HG02759 (cell line): ENCODE measurements around the gene POLA1.
"Not testable (repeated sequence)": the region's sequence is repeated elsewhere in the genome, so short reads cannot be mapped to it uniquely, and the experiment has no call there.

ENCODE experiments used
- ATAC-seq: cut with Tn5 transposase; IDR thresholded peaks from one replicate; pipeline ENCODE4 v1.9.1; 2021; ENCODE audit warnings: mild to moderate bottlenecking, moderate library complexity; ENCODE audit not compliant: unreplicated experiment

The POLA1 gene

DNA sequence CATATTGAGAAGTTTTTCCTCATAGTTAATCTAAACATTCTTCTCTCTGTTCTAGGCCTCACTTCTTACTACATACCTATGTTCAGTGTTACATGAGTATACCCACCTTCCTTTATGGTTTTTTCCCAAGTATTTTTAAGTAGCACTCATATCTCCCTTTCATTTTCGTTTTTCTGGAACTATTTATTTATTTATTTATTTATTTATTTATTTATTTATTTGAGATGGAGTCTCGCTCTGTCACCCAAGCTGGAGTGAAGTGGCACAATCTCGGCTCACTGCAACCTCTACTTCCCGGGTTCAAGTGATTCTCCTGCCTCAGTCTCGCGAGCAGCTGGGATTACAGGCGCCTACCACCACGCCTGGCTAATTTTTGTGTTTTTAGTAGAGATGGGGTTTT, 170.1 kb downstream of the POLA1 start:
- ATAC-seq, result not testable (repeated sequence)

DNA sequence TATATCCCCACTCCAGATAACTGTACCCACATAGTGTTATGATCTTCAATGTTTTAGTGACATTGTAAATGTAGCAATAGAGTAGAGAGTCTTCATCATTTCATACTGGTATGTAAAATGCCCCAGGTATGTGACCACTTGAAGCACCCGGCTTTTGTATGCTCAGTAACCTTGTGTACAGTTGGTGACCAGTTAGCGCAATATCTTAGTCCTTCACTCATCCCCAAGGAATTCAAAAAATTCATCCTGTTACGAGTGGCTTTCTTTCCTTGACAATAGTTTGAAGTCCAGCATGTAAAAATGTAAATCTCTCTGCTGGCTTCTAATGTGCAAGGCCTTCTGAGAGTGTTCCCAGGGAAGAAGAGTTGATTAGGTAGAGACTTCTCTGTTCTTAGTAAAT, 176.4 kb downstream of the POLA1 start:
- ATAC-seq, result no peak

DNA sequence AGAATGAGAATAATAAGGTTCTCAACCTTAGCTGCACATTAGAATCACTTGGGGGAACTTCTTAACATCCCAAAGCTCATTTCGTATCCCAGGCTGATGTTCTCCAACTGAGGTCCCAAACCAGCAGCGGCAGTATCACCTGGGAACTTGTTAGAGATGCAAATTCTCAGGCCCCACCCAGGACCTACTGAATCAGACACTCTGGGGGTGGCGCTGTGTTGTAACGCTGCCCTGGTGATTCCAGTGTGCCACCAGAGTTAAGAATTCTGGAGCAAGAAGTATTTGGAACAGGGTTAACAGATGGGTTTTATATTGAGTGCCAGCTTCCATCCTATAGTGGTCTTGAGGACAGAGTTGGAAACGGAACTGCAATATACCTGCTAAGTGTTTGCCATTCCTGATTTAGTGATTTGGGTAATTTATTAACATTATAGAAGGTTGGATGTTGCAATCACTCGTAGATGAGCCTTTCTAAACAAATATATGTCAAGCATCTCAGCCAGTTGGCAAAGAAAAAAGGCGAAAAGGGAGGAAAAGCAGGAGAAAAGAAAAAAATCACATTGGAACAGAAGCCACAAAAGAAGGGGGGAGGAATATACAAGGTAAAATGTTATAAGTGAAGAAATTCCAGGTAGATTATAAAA, 181.0 kb downstream of the POLA1 start:
- no peak for ATAC-seq

DNA sequence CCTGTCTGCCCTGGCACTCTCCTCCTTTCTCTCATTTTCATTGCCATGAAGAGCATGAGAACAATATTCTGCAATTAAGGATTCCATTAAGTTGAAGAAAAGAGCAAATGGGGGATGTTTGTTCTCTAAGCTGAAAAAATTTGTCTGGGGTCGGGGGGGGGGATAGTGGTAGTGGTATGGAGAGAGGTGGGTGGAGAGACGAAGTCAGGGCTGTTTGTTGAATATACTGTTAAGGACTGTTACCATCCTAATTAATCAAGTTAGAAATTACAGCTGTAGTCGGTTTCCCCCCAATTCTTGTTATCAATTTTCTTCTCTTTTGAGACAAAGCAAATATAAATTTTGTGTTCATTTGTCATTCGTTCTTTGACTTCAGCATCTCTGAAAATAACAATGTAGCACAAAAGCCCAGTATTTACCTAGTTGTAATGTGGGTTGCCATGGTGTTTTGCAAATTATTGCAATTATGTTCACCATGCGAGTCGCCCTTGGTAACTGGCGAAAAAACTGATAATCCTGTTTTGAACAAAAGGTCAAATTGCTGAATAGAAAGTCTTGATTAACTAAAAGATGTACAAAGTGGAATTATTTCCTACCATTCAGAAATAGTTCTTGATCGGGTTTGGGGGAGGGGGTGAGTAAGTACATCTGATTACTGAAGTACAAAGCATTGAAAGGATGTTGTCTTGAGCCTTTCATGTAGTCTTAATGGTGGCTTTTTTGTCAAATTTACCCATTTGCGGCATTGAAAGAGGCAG, 183.0 kb downstream of the POLA1 start:
- no peak for ATAC-seq

DNA sequence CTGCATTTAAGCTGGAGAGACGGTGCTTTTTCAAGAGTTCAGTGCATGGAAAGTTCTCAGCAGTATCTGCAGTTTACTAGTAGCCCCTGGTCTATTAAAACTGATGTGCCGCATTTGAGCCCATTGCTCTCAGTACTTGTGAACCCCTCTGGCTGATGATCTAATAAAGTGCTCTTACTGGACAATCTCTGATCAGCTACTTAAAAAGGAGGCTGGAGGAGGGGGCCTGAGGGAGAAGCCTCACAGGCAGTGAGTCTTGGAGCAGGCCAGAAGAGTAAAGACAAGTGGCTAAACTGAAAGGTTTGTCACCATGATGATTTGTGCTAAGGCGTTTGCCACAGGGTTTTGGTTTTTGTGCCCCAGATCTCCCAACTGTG, 183.6 kb downstream of the POLA1 start:
- no peak for ATAC-seq

DNA sequence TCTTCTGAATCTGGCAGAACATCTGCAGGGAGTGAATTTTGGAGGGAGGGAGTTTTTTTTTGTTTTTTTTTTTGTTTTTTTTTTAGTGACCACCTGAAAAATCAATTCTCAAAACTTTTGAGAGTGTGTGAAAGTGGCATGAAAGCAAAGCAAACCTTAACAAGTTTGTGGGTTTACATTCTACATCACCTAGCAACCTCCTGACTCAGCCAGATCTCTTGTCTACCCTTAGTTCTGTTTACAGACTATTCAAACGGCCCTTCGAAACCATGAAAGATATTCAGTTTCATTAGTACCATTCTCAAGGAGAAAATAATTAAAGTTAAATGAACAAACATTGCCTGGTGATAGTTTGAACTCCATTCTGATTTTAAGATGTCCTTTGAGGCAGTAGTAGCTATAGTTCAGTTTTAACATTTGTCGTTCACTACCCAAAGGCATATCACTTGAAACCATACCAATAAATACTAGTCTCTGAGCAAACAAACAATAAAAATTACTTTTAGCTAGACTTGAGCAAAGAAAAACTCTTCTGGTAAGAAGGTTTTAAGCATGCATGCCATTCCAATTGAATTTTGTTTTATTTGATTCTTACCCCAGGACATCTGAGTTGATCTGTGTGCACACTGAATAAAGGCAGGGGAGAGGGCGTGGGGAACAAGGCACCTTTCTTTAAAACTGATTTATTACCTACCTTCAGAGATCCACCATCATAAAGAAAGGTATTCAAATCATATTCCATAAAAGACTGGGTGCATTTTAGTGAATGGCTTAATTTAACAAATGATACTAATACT, 184.3 kb downstream of the POLA1 start:
- ATAC-seq, result no peak

DNA sequence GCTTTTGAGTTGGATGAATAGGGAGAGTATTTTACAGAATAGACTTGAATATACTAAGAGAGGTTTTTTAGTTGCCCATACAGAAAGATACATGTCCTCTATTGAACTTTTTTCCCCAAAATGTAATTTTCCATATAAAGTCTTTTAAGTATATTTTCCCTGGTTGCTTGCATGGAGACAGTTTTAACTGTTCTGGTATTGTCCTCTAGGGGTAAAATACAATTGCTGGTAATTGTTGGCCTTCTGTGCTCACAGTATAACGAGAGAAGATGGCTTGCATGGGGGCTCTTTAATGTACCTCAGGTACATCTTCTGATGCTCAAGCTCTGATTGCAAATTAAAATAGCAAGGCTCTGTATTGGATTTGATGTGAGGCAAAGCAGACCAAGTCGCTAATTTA, 186.0 kb downstream of the POLA1 start:
- ATAC-seq, result no peak

DNA sequence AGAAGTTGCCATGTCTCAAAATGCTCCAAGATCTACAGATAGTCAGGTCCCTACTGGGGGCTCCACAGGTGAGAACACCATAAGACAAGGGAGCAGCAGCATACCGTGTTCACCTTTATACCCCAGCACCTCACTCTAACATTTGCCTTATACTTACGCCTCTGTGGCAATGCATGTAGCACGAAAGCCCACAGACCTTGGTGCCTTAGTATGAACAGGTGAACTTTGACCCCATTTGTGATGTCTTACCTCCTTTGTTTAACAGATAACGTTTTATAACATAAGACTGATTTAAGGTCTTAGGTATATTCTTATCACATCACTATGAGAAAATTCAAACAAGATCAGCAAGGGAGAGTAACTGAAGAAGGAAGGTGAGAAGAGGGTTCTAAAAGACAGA, 193.2 kb downstream of the POLA1 start:
- no peak for ATAC-seq

DNA sequence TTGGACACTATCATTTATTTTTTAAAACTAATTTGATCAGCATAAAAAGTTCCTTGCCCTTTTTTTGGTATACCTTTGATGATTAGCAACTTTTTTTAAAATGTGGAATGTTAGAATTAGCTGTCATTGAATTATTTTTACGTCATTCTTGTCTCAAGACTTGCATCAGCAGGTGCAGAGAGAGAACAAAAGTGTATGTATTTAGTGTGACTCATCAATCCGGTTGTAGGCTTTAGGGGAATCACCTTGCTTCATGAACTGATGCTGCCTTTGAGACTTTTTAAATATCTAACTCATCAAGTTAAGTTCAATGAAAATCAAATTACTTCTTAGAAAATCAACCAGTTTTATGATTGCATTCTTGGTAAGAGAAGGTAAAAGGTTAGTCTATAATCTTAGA, 197.0 kb downstream of the POLA1 start:
- ATAC-seq, result no peak

DNA sequence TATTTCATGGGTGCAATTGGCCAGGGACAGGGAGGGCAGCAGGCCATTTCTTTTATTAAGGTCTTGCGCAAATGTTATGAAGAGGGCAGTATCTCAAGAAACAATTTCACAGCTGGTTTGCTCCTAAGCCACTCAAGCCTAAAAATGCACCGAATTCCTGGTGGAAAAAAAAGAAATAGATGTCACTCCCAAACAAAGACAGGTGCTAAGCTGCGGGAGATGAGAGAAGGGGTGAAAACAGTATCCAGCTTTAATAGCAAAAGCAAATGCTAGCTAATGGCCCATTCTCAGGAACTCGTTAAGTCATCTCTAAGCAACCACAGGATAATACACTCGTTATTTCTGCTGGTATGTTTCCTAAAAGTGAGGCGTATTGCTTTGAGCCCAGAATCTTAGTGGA, 205.7 kb downstream of the POLA1 start:
- ATAC-seq, result no peak

DNA sequence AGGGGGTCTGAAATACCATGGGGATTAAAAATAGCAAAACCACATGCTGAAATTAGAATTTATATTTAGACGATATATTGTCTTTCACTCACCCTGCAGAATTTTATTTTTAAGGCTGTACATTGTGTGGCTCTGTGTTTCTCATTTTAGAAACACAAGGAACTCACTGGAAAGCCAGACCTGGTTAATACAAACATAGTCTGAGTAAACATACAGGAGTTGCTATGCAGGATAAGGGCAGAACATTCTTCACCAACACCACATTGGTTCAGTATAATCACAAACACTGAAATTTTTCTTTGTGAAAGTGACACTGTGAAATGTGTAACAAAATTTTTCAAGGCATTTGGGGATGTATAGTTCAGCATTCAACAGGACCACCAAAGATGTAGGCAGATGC, 206.5 kb downstream of the POLA1 start:
- ATAC-seq, result no peak

DNA sequence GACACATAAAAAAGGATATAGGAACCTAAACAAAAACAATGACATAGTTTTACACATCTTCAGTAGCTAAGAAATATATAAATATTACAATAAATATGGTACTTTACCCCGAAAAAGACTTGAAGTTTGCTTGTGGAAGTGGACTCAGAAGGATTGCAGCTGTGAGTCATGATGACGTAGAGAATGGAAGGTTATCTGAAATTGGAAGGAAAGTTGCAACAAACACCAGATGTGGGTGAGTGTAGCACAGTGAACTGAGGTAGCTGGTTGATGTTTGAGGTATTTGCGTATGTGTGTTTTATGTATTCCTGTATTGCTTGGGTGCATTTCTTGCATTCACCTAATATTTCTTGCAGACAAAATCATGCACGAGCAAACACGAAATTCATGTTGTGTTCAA, 209.1 kb downstream of the POLA1 start:
- ATAC-seq, result no peak

DNA sequence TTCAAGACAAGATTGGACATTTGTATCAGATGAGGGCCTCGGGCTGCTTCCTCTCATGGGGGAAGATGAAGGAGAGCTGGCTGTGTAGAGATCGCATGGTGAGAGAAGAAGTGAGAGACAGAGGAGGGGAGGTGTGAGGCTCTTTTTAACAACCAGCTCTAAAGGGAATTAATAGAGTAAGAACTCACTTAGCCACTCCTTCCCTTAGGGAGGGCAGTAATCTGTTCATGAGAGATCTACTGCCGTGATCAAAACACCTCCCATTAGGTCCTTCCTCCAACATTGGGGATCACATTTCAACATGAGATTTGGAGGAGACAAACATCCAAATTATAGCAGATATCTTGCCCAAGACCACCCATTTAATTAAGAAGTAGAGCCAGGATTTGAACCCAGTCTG, 225.0 kb downstream of the POLA1 start:
- ATAC-seq, result no peak

DNA sequence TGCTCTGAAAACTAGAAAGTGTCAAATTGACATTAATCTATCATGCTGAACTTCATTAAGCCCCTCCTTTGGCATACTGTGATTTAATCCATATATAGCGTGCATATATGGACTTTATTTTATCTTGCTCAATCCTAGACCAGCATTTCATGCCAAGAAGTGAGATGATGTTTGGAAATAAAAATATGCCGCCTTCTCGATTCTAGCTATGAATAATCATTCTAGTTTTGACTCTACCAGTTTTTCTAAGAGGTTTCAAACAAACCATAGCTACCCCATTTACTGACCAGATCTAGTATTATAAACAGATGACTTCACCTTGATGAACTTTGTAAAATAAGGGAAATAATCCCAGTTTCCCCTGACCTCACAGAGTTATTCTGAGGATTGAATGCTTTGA, 227.1 kb downstream of the POLA1 start:
- ATAC-seq, result no peak

DNA sequence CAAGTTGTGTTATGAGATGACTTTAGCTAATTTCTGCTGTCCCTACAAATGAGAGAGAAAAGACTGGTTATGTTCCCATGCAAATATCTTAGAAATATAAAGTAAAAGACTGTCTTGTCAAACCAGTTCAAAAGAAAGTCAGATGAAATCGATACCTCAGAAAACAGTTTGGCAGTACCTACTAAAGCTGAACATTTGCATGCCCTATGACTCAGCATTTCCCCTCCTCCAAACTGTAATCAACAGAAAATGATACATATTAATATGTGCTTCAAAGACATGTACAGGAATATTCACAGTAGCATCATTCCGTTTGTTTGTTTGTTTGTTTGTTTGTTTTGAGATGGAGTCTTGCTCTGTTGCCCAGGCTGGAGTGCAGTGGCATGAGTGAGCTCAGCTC, 231.7 kb downstream of the POLA1 start:
- ATAC-seq, result no peak

DNA sequence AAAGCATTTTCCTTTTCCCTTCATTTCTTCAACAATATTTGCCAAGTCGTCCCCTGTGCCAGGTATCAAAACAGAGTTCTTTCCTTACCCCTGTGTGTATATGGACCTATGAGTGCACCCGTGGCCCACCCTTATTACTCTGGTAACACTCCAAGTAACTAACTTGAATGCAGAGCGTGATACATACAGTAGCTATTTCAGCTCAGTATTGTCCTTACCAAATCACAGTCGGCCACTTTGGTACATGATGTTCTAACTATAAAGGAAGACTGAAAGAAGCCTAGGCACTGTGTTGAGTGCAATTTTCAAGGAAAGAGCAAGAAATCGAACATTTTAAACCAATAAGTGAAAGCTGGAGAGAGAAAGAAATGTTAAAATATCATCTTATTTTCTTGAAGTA, 233.7 kb downstream of the POLA1 start:
- ATAC-seq, result no peak

DNA sequence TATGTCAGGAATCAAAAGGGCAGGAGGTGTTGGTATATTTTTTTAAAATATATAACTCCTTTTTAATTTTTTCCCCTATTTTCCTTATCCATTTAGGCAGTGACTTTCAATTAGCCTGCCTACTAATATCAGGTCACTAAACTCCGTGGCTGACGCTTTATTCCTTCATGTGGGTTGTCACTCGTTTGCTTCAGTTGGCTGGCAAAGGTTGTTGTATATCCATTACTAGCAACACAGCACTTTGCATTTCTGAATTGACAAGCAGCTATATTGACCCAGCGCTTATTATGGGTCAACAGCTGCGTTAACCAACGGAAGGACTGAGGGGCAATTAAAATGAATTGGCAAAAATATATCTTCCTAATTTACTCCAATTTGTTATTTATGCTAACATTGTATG, 234.4 kb downstream of the POLA1 start:
- no peak for ATAC-seq

DNA sequence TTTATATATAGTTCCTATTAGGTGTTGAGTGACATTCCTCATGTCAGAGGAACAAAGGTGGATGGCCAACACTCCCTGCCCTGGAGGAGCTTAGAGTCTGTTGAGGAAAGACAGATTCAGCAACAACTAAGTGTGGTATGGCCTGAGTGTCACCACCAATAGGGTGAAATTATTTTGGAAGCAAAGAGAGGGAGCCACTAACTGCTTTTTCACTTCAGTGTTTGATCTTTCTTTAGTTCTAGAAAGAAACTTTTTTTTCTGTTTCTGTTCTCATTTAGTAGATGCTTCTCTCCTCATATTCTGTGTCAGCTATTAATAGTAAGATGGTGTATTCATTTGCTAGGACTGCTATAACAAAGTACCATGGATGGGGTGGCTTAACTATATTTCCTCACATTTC, 240.6 kb downstream of the POLA1 start:
- no peak for ATAC-seq

DNA sequence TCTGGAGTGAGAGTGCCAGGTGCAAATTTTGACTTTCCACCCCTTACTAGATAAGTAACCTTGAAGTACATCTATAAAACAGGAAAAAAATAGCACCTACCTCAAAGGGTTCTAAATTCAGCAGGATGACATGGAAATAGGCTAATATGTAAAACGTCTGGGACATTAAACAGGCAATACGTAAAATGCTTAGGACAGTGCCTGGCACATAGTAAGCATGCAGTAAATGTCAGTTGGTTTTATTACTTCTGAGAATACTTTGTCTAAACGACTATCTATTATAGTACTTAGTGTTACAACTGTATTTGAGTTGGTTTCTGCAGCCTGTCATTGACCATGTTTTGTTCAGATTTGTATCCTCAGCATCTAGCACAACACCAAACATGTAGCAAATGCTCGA, 251.3 kb downstream of the POLA1 start:
- no peak for ATAC-seq

DNA sequence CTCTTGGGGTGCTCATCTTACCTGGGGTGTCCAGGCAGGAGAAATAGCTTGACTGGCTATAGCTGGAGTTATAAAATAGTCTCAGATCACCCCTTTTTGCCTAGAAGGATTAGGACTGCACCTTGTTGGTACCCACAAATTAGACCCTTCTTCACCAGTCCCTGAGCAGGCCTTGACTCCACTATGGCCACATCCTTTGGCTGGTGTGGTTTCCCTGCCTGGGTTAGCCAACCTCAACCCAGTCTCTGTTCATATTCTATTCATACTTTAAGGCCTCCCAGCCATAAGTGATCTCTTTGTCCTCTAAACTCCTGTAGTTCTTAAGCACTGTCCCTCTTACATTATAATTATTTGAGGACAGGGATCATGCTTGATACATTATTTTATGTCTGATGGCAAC, 252.7 kb downstream of the POLA1 start:
- no peak for ATAC-seq

DNA sequence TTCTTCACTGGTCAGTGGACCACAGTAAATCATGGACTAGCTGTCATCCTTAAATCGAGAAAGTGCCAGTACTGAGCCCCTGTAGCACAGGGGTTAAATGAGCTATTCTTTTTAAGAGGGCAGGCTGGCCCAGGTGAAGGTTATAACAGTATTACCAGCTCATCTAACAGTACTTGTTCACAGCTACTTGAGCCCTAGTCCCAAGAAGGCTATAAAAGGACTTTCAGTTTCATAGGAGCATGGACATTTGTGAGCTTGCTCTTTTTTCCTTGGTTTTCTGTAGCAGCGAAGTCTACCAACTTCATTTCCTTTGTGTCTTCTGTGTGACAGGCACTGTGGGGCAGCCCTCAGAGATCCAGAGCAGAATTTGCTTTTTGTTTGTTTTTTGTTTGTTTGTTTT, 261.0 kb downstream of the POLA1 start:
- no peak for ATAC-seq

DNA sequence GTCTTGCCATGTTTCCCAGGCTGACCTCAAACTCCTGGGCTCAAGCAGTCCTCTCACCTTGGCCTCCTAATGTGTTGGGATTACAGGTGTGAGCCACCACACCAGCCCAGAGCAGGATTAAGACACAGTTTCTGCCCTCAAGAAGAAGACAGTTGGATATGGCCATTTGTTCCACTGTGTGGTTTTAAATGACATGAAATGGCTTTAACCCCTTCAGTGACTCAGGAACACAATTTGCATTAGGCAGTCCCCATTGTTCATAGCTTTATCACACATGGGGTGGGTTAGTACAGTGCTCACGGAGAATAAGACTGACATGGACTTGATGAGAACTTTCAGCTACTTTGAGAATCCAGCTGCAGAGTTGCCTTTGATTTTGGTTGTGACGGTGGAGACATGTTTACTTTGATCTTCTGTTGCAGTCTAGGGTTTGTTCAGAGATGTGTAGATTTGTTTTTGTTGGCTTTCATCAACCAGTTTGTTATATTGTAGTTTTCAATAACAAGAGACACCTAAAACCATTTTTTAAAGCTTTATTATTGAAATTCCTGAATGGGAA, 261.7 kb downstream of the POLA1 start:
- no peak for ATAC-seq
